Cardiac fibroblast (primary cell): Measurements from ENCODE around the gene LYSET.

Experiments
- DNase-seq, 2 donors: peaks; one replicate each; pipeline versions ENCODE4 v3.0.0 to v3.0.0-alpha.2; 2010; ENCODE audit warnings: low read depth in 2 of 2
- H3K4me3 ChIP-seq, 2 donors: replicated peaks in 1 of 2; 1 replicate in 1 of 2; 2 replicates in 1 of 2; pipeline ENCODE4 v1.5.1; 2011; ENCODE audit warnings: low read depth in 2 of 2, low read length in 2 of 2, mild to moderate bottlenecking in 2 of 2, moderate library complexity in 1 of 2
- TF ChIP-seq, protein P1 (sequence below): IDR thresholded peaks from one replicate; pipeline ENCODE4 v1.5.1; 2011; ENCODE audit warnings: low read depth, mild to moderate bottlenecking, low read length, inconsistent platforms

LYSET gene

DNA sequence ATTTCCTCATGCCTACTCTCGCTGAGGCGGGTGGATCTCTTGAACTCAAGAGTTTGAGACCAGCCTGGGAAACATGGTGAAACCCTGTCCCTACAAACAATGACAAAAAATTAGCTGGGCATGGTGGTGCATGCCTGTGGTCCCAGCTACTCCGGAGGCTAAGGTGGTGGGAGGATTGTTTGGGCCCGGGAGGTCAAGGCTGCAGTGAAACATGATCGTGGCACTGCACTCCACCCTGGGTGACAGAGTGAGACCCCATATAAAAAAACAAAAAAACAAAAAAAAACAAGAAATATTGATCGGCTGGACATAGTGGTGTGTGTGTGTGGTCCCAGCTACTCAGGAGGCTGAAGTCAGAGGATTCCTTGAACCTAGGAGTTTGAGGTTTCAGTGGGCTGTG is 9.6 kb upstream of the LYSET start:
- no peak for DNase-seq
- H3K4me3 ChIP-seq = no peak overlapping the region
- TF ChIP-seq, protein P1, sequence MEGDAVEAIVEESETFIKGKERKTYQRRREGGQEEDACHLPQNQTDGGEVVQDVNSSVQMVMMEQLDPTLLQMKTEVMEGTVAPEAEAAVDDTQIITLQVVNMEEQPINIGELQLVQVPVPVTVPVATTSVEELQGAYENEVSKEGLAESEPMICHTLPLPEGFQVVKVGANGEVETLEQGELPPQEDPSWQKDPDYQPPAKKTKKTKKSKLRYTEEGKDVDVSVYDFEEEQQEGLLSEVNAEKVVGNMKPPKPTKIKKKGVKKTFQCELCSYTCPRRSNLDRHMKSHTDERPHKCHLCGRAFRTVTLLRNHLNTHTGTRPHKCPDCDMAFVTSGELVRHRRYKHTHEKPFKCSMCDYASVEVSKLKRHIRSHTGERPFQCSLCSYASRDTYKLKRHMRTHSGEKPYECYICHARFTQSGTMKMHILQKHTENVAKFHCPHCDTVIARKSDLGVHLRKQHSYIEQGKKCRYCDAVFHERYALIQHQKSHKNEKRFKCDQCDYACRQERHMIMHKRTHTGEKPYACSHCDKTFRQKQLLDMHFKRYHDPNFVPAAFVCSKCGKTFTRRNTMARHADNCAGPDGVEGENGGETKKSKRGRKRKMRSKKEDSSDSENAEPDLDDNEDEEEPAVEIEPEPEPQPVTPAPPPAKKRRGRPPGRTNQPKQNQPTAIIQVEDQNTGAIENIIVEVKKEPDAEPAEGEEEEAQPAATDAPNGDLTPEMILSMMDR = no peak

GRCh38 chr14:93183596-93184317 is 1.4 kb upstream of the LYSET start:
- TF ChIP-seq, protein P1 = no peak
- DNase-seq = no peak
- H3K4me3 ChIP-seq = peak overlapping the region; percentile 93 to 94

GRCh38 chr14:93185349-93185720 is 218 bp downstream of the LYSET start:
- TF ChIP-seq, protein P1 = no peak
- peak overlapping the region; percentile 60 to 93 for H3K4me3 ChIP-seq
- no peak for DNase-seq

DNA sequence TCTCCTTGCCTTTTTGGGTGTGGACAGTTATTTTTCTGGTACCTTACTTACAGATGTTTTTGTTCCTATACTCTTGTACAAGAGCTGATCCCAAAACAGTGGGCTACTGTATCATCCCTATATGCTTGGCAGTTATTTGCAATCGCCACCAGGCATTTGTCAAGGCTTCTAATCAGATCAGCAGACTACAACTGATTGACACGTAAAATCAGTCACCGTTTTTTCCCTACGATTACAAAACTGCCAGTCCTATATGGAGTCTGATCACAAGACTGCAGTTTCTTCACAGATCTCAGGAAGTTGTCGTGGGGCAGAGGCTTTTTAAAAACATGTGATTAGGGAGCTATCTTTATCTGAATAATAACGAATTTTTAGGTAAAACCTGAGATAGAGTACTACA is 1.3 kb downstream of the LYSET start:
- no peak overlapping the region for H3K4me3 ChIP-seq
- TF ChIP-seq, protein P1 = no peak
- no peak for DNase-seq

DNA sequence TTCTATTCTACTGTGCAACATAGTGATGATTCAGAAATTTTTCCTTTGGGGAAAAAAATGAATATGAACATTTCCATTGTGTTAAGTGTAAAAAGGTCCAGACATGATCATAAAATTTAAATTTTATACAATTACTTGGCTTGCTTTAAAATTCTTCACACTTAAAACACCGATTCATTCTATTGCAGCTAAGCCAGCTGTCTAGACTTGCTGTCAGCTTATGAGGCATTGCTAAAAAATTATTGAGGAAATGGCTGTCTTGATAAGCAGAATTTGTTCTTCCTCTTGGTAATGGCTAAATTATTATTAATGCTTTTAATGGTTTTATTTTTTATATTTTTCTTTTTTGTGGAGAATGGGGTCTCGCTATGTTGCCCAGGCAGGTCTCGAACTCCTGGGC is 1.8 kb downstream of the LYSET start:
- no peak overlapping the region for H3K4me3 ChIP-seq
- TF ChIP-seq, protein P1 = no peak
- DNase-seq = no peak

DNA sequence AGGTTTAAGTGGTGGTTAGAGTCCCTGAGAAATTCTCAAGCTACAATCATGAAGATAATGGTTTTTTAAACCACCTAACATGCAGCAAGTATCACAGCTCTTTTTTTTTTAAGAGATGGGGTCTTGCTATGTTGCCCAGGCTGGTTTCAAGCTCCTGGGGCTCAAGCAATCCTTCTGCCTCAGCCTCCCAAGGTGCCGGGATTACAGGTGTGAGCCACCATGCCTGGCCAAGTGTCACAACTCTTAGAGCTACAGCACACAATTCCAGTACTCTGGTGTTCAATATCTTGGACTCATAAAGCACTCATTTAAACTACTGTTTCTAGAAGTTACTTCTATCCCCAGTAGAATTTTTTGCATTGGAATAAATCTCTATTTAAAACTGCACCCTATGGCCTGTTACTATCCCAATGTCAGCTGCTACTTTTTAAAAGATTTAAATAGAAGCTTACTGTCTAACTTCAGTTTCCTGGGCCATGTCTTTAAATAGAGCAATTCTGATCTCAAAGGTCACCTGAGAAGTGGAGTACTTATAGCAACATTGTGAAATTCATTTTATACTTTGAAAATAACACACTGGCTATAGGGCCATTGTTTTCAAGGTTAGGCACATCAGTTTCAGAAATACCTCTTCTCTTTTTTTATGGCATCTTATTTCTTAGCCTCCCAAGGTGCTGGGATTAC is 10.3 kb downstream of the LYSET start:
- no peak overlapping the region for H3K4me3 ChIP-seq
- no peak for DNase-seq
- TF ChIP-seq, protein P1 = no peak
